Peyer's patch (tissue), 4 donors: ENCODE measurements around the gene ADORA2B.

Source experiments
- POLR2A ChIP-seq, 2 donors: fragments of 450-650 bp; IDR thresholded peaks; one replicate each; pipeline ENCODE4 v1.5.1; 2017; ENCODE audit warnings: antibody characterized with exemption in 2 of 2, mild to moderate bottlenecking in 2 of 2, moderate library complexity in 2 of 2
- TF ChIP-seq, protein P1 (sequence below), 6 experiments: fragments of 450-650 bp in 4 of 6; fragments of 200-600 bp in 2 of 6; sonication (generic) in 1 of 6; IDR thresholded peaks; one replicate each; pipeline ENCODE4 v1.5.1; 2017 to 2019; ENCODE audit warnings: antibody characterized with exemption in 6 of 6, mild to moderate bottlenecking in 3 of 6, moderate library complexity in 1 of 6

DNA sequence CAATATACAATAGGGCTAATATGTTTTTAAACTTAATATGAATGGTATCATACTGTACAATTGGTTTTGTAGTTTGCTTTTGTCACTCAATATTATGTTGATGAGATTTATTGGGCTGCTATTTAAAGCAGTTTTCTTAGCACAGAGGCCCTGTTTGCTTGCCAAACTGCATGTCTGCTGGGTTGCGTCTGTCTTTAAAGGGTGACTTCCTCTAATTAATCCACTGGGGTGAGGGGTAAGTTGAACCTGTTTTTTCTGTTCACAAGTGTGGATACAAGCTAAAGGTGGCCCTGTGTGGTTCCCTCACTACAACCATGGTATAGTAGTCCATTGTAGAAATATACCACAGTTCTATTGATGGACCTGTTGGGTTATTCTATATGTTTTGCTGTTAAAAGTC lies 74.4 kb downstream of the ADORA2B start:
- TF ChIP-seq, protein P1, sequence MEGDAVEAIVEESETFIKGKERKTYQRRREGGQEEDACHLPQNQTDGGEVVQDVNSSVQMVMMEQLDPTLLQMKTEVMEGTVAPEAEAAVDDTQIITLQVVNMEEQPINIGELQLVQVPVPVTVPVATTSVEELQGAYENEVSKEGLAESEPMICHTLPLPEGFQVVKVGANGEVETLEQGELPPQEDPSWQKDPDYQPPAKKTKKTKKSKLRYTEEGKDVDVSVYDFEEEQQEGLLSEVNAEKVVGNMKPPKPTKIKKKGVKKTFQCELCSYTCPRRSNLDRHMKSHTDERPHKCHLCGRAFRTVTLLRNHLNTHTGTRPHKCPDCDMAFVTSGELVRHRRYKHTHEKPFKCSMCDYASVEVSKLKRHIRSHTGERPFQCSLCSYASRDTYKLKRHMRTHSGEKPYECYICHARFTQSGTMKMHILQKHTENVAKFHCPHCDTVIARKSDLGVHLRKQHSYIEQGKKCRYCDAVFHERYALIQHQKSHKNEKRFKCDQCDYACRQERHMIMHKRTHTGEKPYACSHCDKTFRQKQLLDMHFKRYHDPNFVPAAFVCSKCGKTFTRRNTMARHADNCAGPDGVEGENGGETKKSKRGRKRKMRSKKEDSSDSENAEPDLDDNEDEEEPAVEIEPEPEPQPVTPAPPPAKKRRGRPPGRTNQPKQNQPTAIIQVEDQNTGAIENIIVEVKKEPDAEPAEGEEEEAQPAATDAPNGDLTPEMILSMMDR (IDR thresholded peaks at IDR 0.05), result no peak
- TF ChIP-seq POLR2A (IDR thresholded peaks at IDR 0.05), result no peak
